KMS-11 (cell line): ENCODE measurements around the gene NUB1.

ENCODE experiments used
- H2AFZ ChIP-seq: fragments of 200-600 bp; sonication (generic); 2 replicates; pipeline ENCODE4 v1.6.1; 2016; ENCODE audit warnings: antibody characterized with exemption, mixed run types, low read depth
- H3K27ac ChIP-seq: fragments of 200-600 bp; sonication (generic); 2 replicates; pipeline ENCODE4 v1.6.1; 2016; ENCODE audit warnings: mild to moderate bottlenecking, mixed run types
- H3K27me3 ChIP-seq: fragments of 200-600 bp; sonication (generic); 2 replicates; pipeline ENCODE4 v1.6.1; 2017; ENCODE audit warnings: mild to moderate bottlenecking, low read depth, mixed run types, moderate library complexity; ENCODE audit not compliant: insufficient read depth
- H3K36me3 ChIP-seq: fragments of 200-600 bp; sonication (generic); 2 replicates; pipeline ENCODE4 v1.6.1; 2017; ENCODE audit warnings: mild to moderate bottlenecking, mixed run types; ENCODE audit not compliant: insufficient read depth
- H3K4me1 ChIP-seq: fragments of 200-600 bp; sonication (generic); 2 replicates; pipeline ENCODE4 v1.6.1; 2016; ENCODE audit warnings: mild to moderate bottlenecking, low read depth, mixed run types; ENCODE audit not compliant: poor library complexity, severe bottlenecking
- H3K4me2 ChIP-seq: fragments of 200-600 bp; sonication (generic); 2 replicates; pipeline ENCODE4 v1.7.0; 2016; ENCODE audit warnings: mild to moderate bottlenecking, mixed run types
- H3K4me3 ChIP-seq: fragments of 200-600 bp; sonication (generic); IDR thresholded peaks from 2 replicates; pipeline ENCODE4 v1.6.1; 2017; ENCODE audit warnings: low read depth, low read length, mixed read lengths; ENCODE audit not compliant: insufficient read depth
- H3K79me2 ChIP-seq: fragments of 200-600 bp; sonication (generic); 2 replicates; pipeline ENCODE4 v1.6.1; 2016; ENCODE audit warnings: low read depth, mixed run types; ENCODE audit not compliant: insufficient read depth
- H3K9ac ChIP-seq: fragments of 200-600 bp; sonication (generic); 2 replicates; pipeline ENCODE4 v1.6.1; 2016; ENCODE audit warnings: mild to moderate bottlenecking, mixed run types
- H4K20me1 ChIP-seq: fragments of 200-600 bp; sonication (generic); 2 replicates; pipeline ENCODE4 v1.6.1; 2016; ENCODE audit warnings: mild to moderate bottlenecking, mixed run types; ENCODE audit not compliant: insufficient read depth
- CTCF ChIP-seq: fragments of 200-600 bp; sonication (generic); conservative IDR thresholded peaks from 2 replicates; pipeline ENCODE4 v1.6.1; 2017; ENCODE audit warnings: low read depth, mild to moderate bottlenecking, antibody characterized with exemption, low read length, moderate library complexity, mixed read lengths

NUB1 gene

GRCh38 chr7:151304856-151305255, 36.8 kb upstream of the NUB1 start:
- H2AFZ ChIP-seq: no peak overlapping the region
- peaks cover 7% of the 10 kb centered on the region for H3K4me1 ChIP-seq
- H3K27me3 ChIP-seq: peaks cover 17% of the 10 kb centered on the region
- no peak overlapping the region for H3K9ac ChIP-seq
- no peak overlapping the region for H3K27ac ChIP-seq
- H3K4me3 ChIP-seq: no peak overlapping the region
- no peaks in the 10 kb centered on the region for H4K20me1 ChIP-seq
- H3K79me2 ChIP-seq: no peaks in the 10 kb centered on the region
- no peaks in the 10 kb centered on the region for H3K36me3 ChIP-seq
- H3K4me2 ChIP-seq: no peak overlapping the region
- TF ChIP-seq CTCF: no peak

GRCh38 chr7:151306374-151306773, 35.2 kb upstream of the NUB1 start:
- H3K4me1 ChIP-seq: peaks cover 7% of the 10 kb centered on the region
- H3K36me3 ChIP-seq: no peaks in the 10 kb centered on the region
- H3K9ac ChIP-seq: no peak overlapping the region
- H2AFZ ChIP-seq: no peak overlapping the region
- peaks cover 17% of the 10 kb centered on the region for H3K27me3 ChIP-seq
- no peak overlapping the region for H3K4me3 ChIP-seq
- H4K20me1 ChIP-seq: no peaks in the 10 kb centered on the region
- no peak overlapping the region for H3K27ac ChIP-seq
- H3K79me2 ChIP-seq: no peaks in the 10 kb centered on the region
- no peak overlapping the region for H3K4me2 ChIP-seq
- TF ChIP-seq CTCF: no peak

GRCh38 chr7:151306860-151307259, 34.8 kb upstream of the NUB1 start:
- Histone ChIP-seq H3K27ac (no peak overlapping the region), H3K4me1 (peaks cover 7% of the 10 kb centered on the region), H3K79me2 (no peaks in the 10 kb centered on the region), H4K20me1 (no peaks in the 10 kb centered on the region), H2AFZ (no peak overlapping the region), H3K27me3 (peaks cover 17% of the 10 kb centered on the region), H3K4me3 (no peak overlapping the region), H3K9ac (no peak overlapping the region), H3K4me2 (no peak overlapping the region), H3K36me3 (no peaks in the 10 kb centered on the region)
- TF ChIP-seq CTCF: no peak

DNA sequence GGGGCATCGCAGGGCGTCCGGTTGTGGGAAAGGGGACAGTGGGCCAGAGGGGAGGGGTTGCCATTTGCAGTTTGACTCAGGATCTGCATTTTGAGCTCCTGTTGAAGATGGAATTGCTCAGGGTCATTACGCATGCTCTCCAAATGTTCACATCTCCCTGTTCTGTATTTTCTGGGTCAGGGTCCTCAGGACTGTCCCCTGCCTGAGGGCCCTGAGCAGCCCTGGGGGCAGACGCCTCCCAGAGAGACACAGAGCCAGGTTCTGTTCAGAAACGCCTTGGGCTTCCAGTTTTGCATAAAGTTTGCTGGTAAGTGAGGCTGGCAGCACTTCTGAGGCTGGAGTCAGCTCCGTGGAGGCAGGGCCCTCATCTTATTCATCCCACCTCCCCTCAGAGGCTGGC, 34.1 kb upstream of the NUB1 start:
- Histone ChIP-seq H3K36me3 (no peaks in the 10 kb centered on the region), H3K4me1 (peaks cover 7% of the 10 kb centered on the region), H3K4me3 (no peak overlapping the region), H3K27ac (no peak overlapping the region), H3K9ac (no peak overlapping the region), H4K20me1 (no peaks in the 10 kb centered on the region), H3K4me2 (no peak overlapping the region), H3K27me3 (peaks cover 17% of the 10 kb centered on the region), H3K79me2 (no peaks in the 10 kb centered on the region), H2AFZ (no peak overlapping the region)
- no peak for TF ChIP-seq CTCF
